Renal cortical epithelial cell (primary cell): ENCODE data around the gene HYAL3. TPM values are rescaled to one million over a fixed set of nuclear protein-coding genes. Genes with fewer than 3 reads are reported as not detected.
A peak's percentile ranks its signal among the peaks of the same experiment; 100 is the strongest.
"Not testable (repeated sequence)": the region's sequence is repeated elsewhere in the genome, so short reads cannot be mapped to it uniquely, and the experiment has no call there.

Source experiments
- DNase-seq: peaks from one replicate; pipeline ENCODE4 v3.0.0-alpha.2; 2011; ENCODE audit warnings: low read depth
- total RNA-seq: library from RNA; depleted of rRNA; stranded (reverse); fragments of >200 nt; gene quantifications from 2 replicates; pipeline ENCODE4 v1.2.3, GENCODE V29; 2014

HYAL3 gene
- total RNA-seq, 1 donor from 2014 or later: 13.5 TPM

GRCh38 chr3:50270422-50271224, 28.6 kb downstream of the HYAL3 start:
- no peak for DNase-seq

GRCh38 chr3:50269977-50270413, 29.2 kb downstream of the HYAL3 start:
- DNase-seq: peak; percentile 59

- no peak for DNase-seq
These were observed 29.7 kb downstream of the HYAL3 start for GRCh38 chr3:50269460-50269859.

GRCh38 chr3:50268703-50269451, 30.3 kb downstream of the HYAL3 start, which contains the start of gene SEMA3B:
Gene SEMA3B, plus strand, starts transcription at chr3:50269147. Its CDS starts 94 bp downstream, at chr3:50269241.
- DNase-seq: peak; percentile 86

GRCh38 chr3:50268276-50268675, 30.9 kb downstream of the HYAL3 start:
- DNase-seq: no peak

- DNase-seq: no peak
These were observed 31.8 kb downstream of the HYAL3 start for GRCh38 chr3:50267280-50267913.

- DNase-seq: no peak
These were observed 32.4 kb downstream of the HYAL3 start for GRCh38 chr3:50266836-50267235.

- DNase-seq: no peak
These were observed 33.2 kb downstream of the HYAL3 start for GRCh38 chr3:50266017-50266416.

GRCh38 chr3:50265571-50265970, 33.6 kb downstream of the HYAL3 start:
- no peak for DNase-seq

- DNase-seq: peak; percentile 77
These were observed 34.2 kb downstream of the HYAL3 start for GRCh38 chr3:50264964-50265485.

- DNase-seq: peak; percentile 92
These were observed 34.7 kb downstream of the HYAL3 start for GRCh38 chr3:50264383-50264963.

GRCh38 chr3:50263478-50264382, 35.5 kb downstream of the HYAL3 start:
- DNase-seq: peak; percentile 41

- no peak for DNase-seq
These were observed 36.4 kb downstream of the HYAL3 start for GRCh38 chr3:50262778-50263177.

- DNase-seq: not testable (repeated sequence)
These were observed 37.0 kb downstream of the HYAL3 start for GRCh38 chr3:50262200-50262599.

GRCh38 chr3:50261505-50261904, 37.7 kb downstream of the HYAL3 start:
- DNase-seq: no peak

GRCh38 chr3:50260942-50261441, 38.2 kb downstream of the HYAL3 start:
- no peak for DNase-seq

GRCh38 chr3:50260027-50260941, 38.9 kb downstream of the HYAL3 start:
- DNase-seq: peak; percentile 60

GRCh38 chr3:50259432-50260026, 39.7 kb downstream of the HYAL3 start:
- DNase-seq: no peak

- no peak for DNase-seq
These were observed 40.2 kb downstream of the HYAL3 start for GRCh38 chr3:50258979-50259378.
